Keratinocyte (primary cell): ENCODE results near the gene SOHLH2. TPM values are rescaled to one million over a fixed set of nuclear protein-coding genes. Genes with fewer than 3 reads are reported as not detected.

ENCODE experiments used
- DNase-seq: peaks from one replicate; pipeline ENCODE4 v3.0.0-alpha.2; 2011; ENCODE audit warnings: low read depth, missing footprints, low spot score
- FAIRE-seq: peaks from 2 replicates; lab custom pipeline; 2011; peaks lifted over from hg19 to GRCh38; lab: Jason Lieb, UNC
- H2AFZ ChIP-seq: 2 replicates; pipeline ENCODE4 v1.6.0; 2012; ENCODE audit warnings: low read length, control low read depth, inconsistent platforms; ENCODE audit not compliant: control insufficient read depth
- H3K27ac ChIP-seq: 2 replicates; pipeline ENCODE4 v1.5.1; 2011; ENCODE audit warnings: low read length; ENCODE audit not compliant: control insufficient read depth, insufficient read depth
- H3K27me3 ChIP-seq: 3 replicates; pipeline ENCODE4 v1.6.0; 2011; ENCODE audit warnings: low read length; ENCODE audit not compliant: control insufficient read depth, insufficient read depth; ENCODE audit errors: extremely low read depth
- H3K36me3 ChIP-seq, 2 experiments: 2 replicates in 1 of 2; 3 replicates in 1 of 2; pipeline ENCODE4 v1.5.1; 2011; ENCODE audit warnings: low read length in 2 of 2, mild to moderate bottlenecking in 1 of 2; ENCODE audit not compliant: control insufficient read depth in 2 of 2, insufficient read depth in 2 of 2; ENCODE audit errors: extremely low read depth in 1 of 2
- H3K4me1 ChIP-seq: 3 replicates; pipeline ENCODE4 v1.5.1; 2011; ENCODE audit warnings: low read length; ENCODE audit not compliant: control insufficient read depth, insufficient read depth; ENCODE audit errors: extremely low read depth
- H3K4me2 ChIP-seq: 3 replicates; pipeline ENCODE4 v1.6.0; 2011; ENCODE audit warnings: low read depth, low read length; ENCODE audit not compliant: control insufficient read depth, insufficient read depth; ENCODE audit errors: extremely low read depth
- H3K4me3 ChIP-seq, 3 experiments: fragments of 200-600 bp in 1 of 3; sonication (generic) in 1 of 3; 2 replicates in 2 of 3; 3 replicates in 1 of 3; pipeline ENCODE4 v1.5.1; 2011 to 2016; ENCODE audit warnings: low read length in 3 of 3, mild to moderate bottlenecking in 3 of 3, control low read depth in 2 of 3, inconsistent platforms in 1 of 3, low read depth in 1 of 3, mixed read lengths in 1 of 3, mixed run types in 1 of 3, moderate library complexity in 1 of 3; ENCODE audit not compliant: control insufficient read depth in 2 of 3, insufficient read depth in 2 of 3; ENCODE audit errors: extremely low read depth in 1 of 3
- H3K79me2 ChIP-seq: 2 replicates; pipeline ENCODE4 v1.6.0; 2012; ENCODE audit warnings: low read length; ENCODE audit not compliant: control insufficient read depth, insufficient read depth
- H3K9ac ChIP-seq: 3 replicates; pipeline ENCODE4 v1.6.0; 2011; ENCODE audit warnings: low read length; ENCODE audit not compliant: control insufficient read depth, insufficient read depth; ENCODE audit errors: extremely low read depth
- H3K9me1 ChIP-seq: 3 replicates; pipeline ENCODE4 v1.6.0; 2011; ENCODE audit warnings: low read length; ENCODE audit not compliant: control insufficient read depth, insufficient read depth; ENCODE audit errors: extremely low read depth
- H3K9me3 ChIP-seq: 2 replicates; pipeline ENCODE4 v1.5.1; 2012; ENCODE audit warnings: low read depth, low read length; ENCODE audit not compliant: control insufficient read depth
- H4K20me1 ChIP-seq: 3 replicates; pipeline ENCODE4 v1.6.0; 2011; ENCODE audit warnings: low read length; ENCODE audit not compliant: control insufficient read depth, insufficient read depth; ENCODE audit errors: extremely low read depth
- EZH2 ChIP-seq: IDR thresholded peaks from one replicate; pipeline ENCODE4 v1.6.1; 2012; ENCODE audit warnings: inconsistent platforms, mild to moderate bottlenecking, low read length, moderate library complexity
- dilution Hi-C: fragments of 300-500 bp; cut with MboI; formaldehyde crosslinking; loops from one replicate; pipeline ENCODE4 v1.7.0; 2020; ENCODE audit warnings: low sequenced_read_pairs; ENCODE audit not compliant: extremely low pct_ligation_motif_present
- polyA plus RNA-seq, 5 experiments: library from polyadenylated mRNA; depleted of rRNA in 3 of 5; stranded (reverse) in 3 of 5; stranded (forward) in 1 of 5; unstranded in 1 of 5; fragments of >200 nt; gene quantifications; 1 replicate in 1 of 5; 2 replicates in 3 of 5; 3 replicates in 1 of 5; pipeline versions ENCODE4 v1.2.1 to v1.2.3, GENCODE V29; 2011 to 2012; ENCODE audit warnings: missing spikeins in 2 of 5, low read depth in 1 of 5, low replicate concordance in 1 of 5
- TF ChIP-seq, protein P1 (sequence below), 3 experiments: IDR thresholded peaks in 1 of 3; conservative IDR thresholded peaks in 1 of 3; optimal IDR thresholded peaks in 1 of 3; 2 replicates in 2 of 3; 3 replicates in 1 of 3; pipeline versions ENCODE3 to v1.5.1; 2011; ENCODE audit warnings: low read length in 3 of 3, mild to moderate bottlenecking in 3 of 3, moderate library complexity in 2 of 3, control low read depth in 1 of 3, inconsistent platforms in 1 of 3; ENCODE audit not compliant: insufficient read depth in 2 of 3; ENCODE audit errors: extremely low read depth in 1 of 3

SOHLH2 gene
- polyA plus RNA-seq, 1 donor (not counting 4 experiments of a cell fraction or from before 2014, with no cell fraction given), result not detected

- H3K27me3 ChIP-seq, result no peaks in the 10 kb centered on the region
- dilution Hi-C loops, result no loop called here
- H3K9ac ChIP-seq, result no peak overlapping the region
- H4K20me1 ChIP-seq, result no peaks in the 10 kb centered on the region
- H3K27ac ChIP-seq, result no peak overlapping the region
- no peaks in the 10 kb centered on the region for H3K4me1 ChIP-seq
- H3K4me3 ChIP-seq, result no peak overlapping the region
- H3K9me3 ChIP-seq, result no peaks in the 10 kb centered on the region
- H3K4me2 ChIP-seq, result no peak overlapping the region
- no peaks in the 10 kb centered on the region for H3K79me2 ChIP-seq
- no peak for TF ChIP-seq EZH2
- TF ChIP-seq, protein P1, sequence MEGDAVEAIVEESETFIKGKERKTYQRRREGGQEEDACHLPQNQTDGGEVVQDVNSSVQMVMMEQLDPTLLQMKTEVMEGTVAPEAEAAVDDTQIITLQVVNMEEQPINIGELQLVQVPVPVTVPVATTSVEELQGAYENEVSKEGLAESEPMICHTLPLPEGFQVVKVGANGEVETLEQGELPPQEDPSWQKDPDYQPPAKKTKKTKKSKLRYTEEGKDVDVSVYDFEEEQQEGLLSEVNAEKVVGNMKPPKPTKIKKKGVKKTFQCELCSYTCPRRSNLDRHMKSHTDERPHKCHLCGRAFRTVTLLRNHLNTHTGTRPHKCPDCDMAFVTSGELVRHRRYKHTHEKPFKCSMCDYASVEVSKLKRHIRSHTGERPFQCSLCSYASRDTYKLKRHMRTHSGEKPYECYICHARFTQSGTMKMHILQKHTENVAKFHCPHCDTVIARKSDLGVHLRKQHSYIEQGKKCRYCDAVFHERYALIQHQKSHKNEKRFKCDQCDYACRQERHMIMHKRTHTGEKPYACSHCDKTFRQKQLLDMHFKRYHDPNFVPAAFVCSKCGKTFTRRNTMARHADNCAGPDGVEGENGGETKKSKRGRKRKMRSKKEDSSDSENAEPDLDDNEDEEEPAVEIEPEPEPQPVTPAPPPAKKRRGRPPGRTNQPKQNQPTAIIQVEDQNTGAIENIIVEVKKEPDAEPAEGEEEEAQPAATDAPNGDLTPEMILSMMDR (optimal IDR thresholded peaks at IDR 0.05 in 1 of 3, IDR thresholded peaks at IDR 0.05 in 1 of 3, conservative IDR thresholded peaks at IDR 0.05 in 1 of 3; ENCODE audit: extremely low read depth in 1 of 3, insufficient read depth in 2 of 3, low read length in 3 of 3), result no peak
- no peaks in the 10 kb centered on the region for H3K36me3 ChIP-seq
- no peak overlapping the region for H2AFZ ChIP-seq
- no peak for DNase-seq
- H3K9me1 ChIP-seq, result no peaks in the 10 kb centered on the region
- no peak for FAIRE-seq
Observed at GRCh38 chr13:36244990-36245389, 30.6 kb upstream of the SOHLH2 start.

- dilution Hi-C loops, result no loop called here
- TF ChIP-seq EZH2, result no peak
- TF ChIP-seq, protein P1 (optimal IDR thresholded peaks at IDR 0.05 in 1 of 3, IDR thresholded peaks at IDR 0.05 in 1 of 3, conservative IDR thresholded peaks at IDR 0.05 in 1 of 3; ENCODE audit: extremely low read depth in 1 of 3, insufficient read depth in 2 of 3, low read length in 3 of 3), result no peak
- no peak overlapping the region for H3K9ac ChIP-seq
- no peaks in the 10 kb centered on the region for H3K4me1 ChIP-seq
- H4K20me1 ChIP-seq, result no peaks in the 10 kb centered on the region
- H3K27ac ChIP-seq, result no peak overlapping the region
- H3K79me2 ChIP-seq, result no peaks in the 10 kb centered on the region
- no peak overlapping the region for H2AFZ ChIP-seq
- H3K4me2 ChIP-seq, result no peak overlapping the region
- DNase-seq (no peak), FAIRE-seq (no peak)
- no peaks in the 10 kb centered on the region for H3K36me3 ChIP-seq
- no peaks in the 10 kb centered on the region for H3K9me1 ChIP-seq
- H3K9me3 ChIP-seq, result no peaks in the 10 kb centered on the region
- H3K4me3 ChIP-seq, result no peak overlapping the region
- no peaks in the 10 kb centered on the region for H3K27me3 ChIP-seq
Observed at GRCh38 chr13:36244073-36244472, 29.7 kb upstream of the SOHLH2 start.
